ENCODE data around the gene EHD1. TPM values are rescaled to one million over a fixed set of nuclear protein-coding genes. Genes with fewer than 3 reads are reported as not detected.

The EHD1 gene
- total and polyA plus RNA-seq, 3 donors from 2014 or later, result 230 to 455 (median 328) TPM

GRCh38 chr11:64911689-64912088, 33.3 kb upstream of the EHD1 start:
- Histone ChIP-seq H3K4me3 (no peak overlapping the region), H3K27ac (no peak overlapping the region), H3K27me3 (no peaks in the 10 kb centered on the region), H3K36me3 (ENCODE audit: low read depth, missing control alignments) (no peaks in the 10 kb centered on the region), H3K4me1 (peaks cover 12% of the 10 kb centered on the region), H3K9me3 (no peaks in the 10 kb centered on the region)
- 88 to 93% methylated on average over 4 to 9 of the region's 9 CpGs for WGBS, 2 donors
- no peak for DNase-seq
- intact Hi-C loops (cut with DNase I; ENCODE audit: low total_unique reads), result no loop called here
- TF ChIP-seq POLR2A (IDR thresholded peaks at IDR 0.05), result no peak
- TF ChIP-seq CTCF (IDR thresholded peaks at IDR 0.05), result no peak

GRCh38 chr11:64911142-64911541, 32.7 kb upstream of the EHD1 start:
- intact Hi-C loops (cut with DNase I; ENCODE audit: low total_unique reads), result no loop called here
- H3K4me3 ChIP-seq, result no peak overlapping the region
- no peaks in the 10 kb centered on the region for H3K36me3 ChIP-seq (ENCODE audit: low read depth, missing control alignments)

GRCh38 chr11:64910451-64911093, 32.2 kb upstream of the EHD1 start:
- no peaks in the 10 kb centered on the region for H3K27me3 ChIP-seq
- peaks cover 5% of the 10 kb centered on the region for H3K4me1 ChIP-seq
- no peak overlapping the region for H3K4me3 ChIP-seq
- intact Hi-C loops (cut with DNase I; ENCODE audit: low total_unique reads), result no loop called here
- H3K27ac ChIP-seq, result no peak overlapping the region
- H3K9me3 ChIP-seq, result no peaks in the 10 kb centered on the region
- no peak for DNase-seq
- TF ChIP-seq POLR2A (IDR thresholded peaks at IDR 0.05), result no peak
- no peak for TF ChIP-seq CTCF (IDR thresholded peaks at IDR 0.05)
- H3K36me3 ChIP-seq (ENCODE audit: low read depth, missing control alignments), result no peaks in the 10 kb centered on the region
- 92 to 97% methylated on average over 5 to 27 of the region's 27 CpGs for WGBS, 2 donors

More at GRCh38 chr11:64911142-64911541, 32.7 kb upstream of the EHD1 start:
- H3K4me1 ChIP-seq, result peaks cover 11% of the 10 kb centered on the region
- no peak for DNase-seq
- H3K9me3 ChIP-seq, result no peaks in the 10 kb centered on the region
- H3K27me3 ChIP-seq, result no peaks in the 10 kb centered on the region
- WGBS, 2 donors, result 78 to 88% methylated on average over 6 to 7 of the region's 7 CpGs
- H3K27ac ChIP-seq, result no peak overlapping the region
- no peak for TF ChIP-seq CTCF (IDR thresholded peaks at IDR 0.05)
- TF ChIP-seq POLR2A (IDR thresholded peaks at IDR 0.05), result no peak

- intact Hi-C loops (cut with DNase I; ENCODE audit: low total_unique reads), result no loop called here
- Histone ChIP-seq H3K36me3 (ENCODE audit: low read depth, missing control alignments) (no peaks in the 10 kb centered on the region), H3K4me3 (no peak overlapping the region), H3K4me1 (no peaks in the 10 kb centered on the region), H3K9me3 (no peaks in the 10 kb centered on the region), H3K27me3 (no peaks in the 10 kb centered on the region), H3K27ac (no peak overlapping the region)
- DNase-seq, result no peak
- WGBS, 2 donors, result 90 to 93% methylated on average over 6 to 39 of the region's 39 CpGs
- TF ChIP-seq POLR2A (IDR thresholded peaks at IDR 0.05) (no peak), CTCF (IDR thresholded peaks at IDR 0.05) (no peak)
Observed at GRCh38 chr11:64909653-64910343, 31.4 kb upstream of the EHD1 start.

Data from testis (tissue), 3 donors.